GM18909 (cell line): Measurements from ENCODE around the gene LILRB3.
"Not testable (repeated sequence)": the region's sequence is repeated elsewhere in the genome, so short reads cannot be mapped to it uniquely, and the experiment has no call there.

Experiments used
- ATAC-seq: cut with Tn5 transposase; IDR thresholded peaks from one replicate; pipeline ENCODE4 v1.9.1; 2021; ENCODE audit warnings: mild to moderate bottlenecking; ENCODE audit not compliant: unreplicated experiment, poor library complexity

LILRB3 gene

GRCh38 chr19:54214734-54215133, 8.1 kb downstream of the LILRB3 start:
- not testable (repeated sequence) for ATAC-seq

- not testable (repeated sequence) for ATAC-seq
Observed at GRCh38 chr19:54214217-54214616, 8.6 kb downstream of the LILRB3 start.

- no peak for ATAC-seq
Observed at GRCh38 chr19:54211235-54211634, 11.6 kb downstream of the LILRB3 start.

DNA sequence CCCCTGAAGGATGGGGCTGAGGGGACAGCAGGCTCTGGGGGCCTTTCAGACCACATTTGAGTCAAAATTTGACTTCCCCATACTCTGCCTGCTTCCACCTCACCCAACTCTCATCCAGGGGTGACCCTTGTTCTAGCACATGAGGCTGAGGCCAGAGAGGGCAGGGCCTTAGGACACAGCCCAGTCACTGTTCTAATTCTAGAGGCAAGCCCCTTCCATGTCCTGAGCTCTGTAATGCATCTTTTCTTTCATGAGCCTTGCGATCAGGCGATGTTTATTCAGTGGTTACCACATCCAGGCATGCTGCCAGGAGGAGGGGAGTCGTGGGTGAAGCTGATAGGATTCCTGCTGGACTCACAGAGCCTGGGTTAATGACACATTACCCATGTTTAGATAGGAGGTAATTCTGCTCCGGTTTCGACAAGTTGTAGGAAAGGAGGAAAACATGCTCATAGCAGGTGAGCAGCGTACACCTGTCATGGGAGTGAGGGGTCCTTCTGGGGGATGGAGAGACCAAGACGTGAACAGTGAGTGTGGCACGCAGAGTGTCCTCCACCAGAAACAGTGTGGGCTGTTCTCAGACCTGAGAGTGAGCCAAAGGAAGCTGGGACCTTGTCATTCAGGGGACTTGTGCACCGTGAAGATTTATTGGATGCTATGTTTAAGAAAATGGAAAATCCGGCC, 12.9 kb downstream of the LILRB3 start:
- no peak for ATAC-seq

- no peak for ATAC-seq
Observed at GRCh38 chr19:54209058-54209810, 13.6 kb downstream of the LILRB3 start.

DNA sequence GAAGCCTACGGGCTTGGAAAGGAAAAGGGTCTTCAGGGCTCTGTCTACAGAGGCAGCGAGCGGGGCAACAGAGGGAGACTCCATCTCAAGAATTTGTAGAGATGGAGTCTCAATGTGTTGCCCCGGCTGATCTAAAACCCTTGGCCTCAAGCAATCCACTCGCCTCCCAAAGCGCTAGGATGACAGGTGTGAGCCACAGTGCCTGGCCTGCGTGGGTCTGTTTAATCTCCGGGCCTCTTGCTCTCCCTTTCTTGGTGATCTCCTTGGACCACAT, 14.1 kb downstream of the LILRB3 start:
- ATAC-seq, result no peak

GRCh38 chr19:54207983-54208783, 14.6 kb downstream of the LILRB3 start:
- peak; percentile 46 for ATAC-seq

DNA sequence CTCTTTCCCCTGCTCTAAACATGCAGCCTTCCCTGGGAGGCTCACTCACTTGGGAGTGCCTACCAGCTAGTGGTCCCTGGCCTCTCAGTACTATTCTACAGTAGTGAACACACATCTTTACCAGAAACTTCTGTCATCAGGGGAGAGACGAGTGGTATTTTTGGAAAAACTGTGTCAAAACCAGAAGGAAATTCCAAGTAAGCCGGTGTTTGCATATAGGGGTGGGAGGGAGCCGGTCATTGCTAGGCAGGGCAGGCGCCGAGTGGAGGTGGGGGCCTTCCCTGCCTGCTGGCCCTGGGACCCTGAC, 15.2 kb downstream of the LILRB3 start:
- no peak for ATAC-seq

- not testable (repeated sequence) for ATAC-seq
Observed at GRCh38 chr19:54207193-54207592, 15.6 kb downstream of the LILRB3 start.

GRCh38 chr19:54206831-54207177, 16.0 kb downstream of the LILRB3 start:
- no peak for ATAC-seq

- ATAC-seq, result no peak
Observed at GRCh38 chr19:54206030-54206830, 16.6 kb downstream of the LILRB3 start.

- no peak for ATAC-seq
Observed at GRCh38 chr19:54204767-54205468, 17.9 kb downstream of the LILRB3 start.

DNA sequence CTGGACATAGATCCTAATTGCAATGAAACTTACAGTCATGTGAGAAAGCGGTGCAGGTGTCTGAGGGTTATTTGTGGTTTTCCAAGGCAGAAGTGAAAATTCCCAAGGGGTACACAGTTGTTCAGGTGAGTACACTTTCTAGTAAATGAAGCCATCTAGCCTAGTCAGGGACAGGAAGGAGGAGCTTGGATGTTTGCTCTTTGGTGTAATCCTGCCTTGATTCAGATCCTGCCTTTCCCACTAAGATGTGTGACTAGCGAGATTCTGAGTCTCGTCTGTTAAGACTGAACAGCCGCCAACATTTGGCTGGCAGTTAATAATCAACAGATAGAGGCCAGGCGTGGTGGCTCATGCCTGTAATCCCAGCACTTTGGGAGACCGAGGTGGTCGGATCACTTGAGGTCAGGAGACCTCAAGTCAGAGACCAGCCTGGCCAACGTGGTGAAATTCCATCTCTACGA, 19.6 kb downstream of the LILRB3 start:
- ATAC-seq, result no peak

DNA sequence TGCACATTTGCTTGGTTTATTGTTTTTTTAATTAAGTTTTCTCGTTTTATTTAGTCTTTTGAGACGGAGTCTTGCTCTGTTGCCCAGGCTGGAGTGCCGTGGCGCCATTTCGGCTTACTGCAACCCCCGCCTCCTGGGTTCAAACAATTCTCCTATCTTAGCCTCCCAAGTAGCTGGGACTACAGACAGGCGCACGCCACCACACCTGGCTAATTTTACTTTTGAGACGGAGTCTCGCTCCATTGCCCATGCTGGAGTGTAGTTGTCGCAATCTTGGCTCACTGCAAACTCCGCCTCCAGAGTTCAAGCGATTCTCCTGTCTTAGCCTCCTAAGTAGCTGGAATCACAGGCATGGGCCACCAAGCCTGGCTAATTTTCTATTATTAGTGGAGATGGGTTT, 20.8 kb downstream of the LILRB3 start:
- no peak for ATAC-seq

DNA sequence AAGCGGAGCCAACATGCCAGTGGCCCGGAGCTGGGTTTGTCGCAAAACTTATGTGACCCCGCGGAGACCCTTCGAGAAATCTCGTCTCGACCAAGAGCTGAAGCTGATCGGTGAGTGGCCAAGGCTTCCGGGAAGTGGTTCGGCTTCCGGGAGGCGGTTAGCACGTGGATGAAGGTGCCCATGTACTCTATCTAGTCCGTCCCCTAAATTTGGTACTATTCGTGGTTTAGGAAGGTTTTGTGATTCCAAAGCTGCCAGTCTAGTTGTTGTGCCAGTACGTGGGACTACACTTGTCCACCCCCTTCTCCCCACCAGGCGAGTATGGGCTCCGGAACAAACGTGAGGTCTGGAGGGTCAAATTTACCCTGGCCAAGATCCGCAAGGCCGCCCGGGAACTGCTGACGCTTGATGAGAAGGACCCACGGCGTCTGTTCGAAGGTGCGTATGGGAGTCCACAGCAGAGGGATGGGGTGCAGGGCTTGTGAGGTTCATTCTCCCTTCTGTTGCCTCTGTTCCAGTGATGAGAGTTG, 21.6 kb downstream of the LILRB3 start:
- ATAC-seq, result no peak

DNA sequence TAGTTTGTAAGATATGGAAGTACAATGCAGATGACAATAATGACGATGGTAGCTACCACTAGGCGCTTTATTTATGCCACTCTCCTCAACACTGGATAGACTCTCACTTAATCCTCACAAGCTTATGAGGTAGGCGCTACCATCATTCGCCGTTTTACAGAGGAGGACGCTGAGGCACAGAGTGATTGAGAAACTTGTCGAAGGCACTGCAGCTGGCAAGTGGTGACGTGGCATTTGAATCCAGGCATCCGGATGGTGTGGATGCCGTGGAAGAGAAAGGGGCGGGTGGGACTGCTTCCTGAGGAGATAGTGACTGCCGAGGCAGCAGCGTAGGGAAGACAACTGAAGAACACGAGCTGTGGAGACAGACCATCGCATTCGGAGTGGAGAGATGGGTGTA, 23.4 kb downstream of the LILRB3 start:
- no peak for ATAC-seq

GRCh38 chr19:54197121-54197520, 25.7 kb downstream of the LILRB3 start:
- no peak for ATAC-seq

- ATAC-seq, result no peak
Observed at GRCh38 chr19:54196536-54196935, 26.3 kb downstream of the LILRB3 start.

DNA sequence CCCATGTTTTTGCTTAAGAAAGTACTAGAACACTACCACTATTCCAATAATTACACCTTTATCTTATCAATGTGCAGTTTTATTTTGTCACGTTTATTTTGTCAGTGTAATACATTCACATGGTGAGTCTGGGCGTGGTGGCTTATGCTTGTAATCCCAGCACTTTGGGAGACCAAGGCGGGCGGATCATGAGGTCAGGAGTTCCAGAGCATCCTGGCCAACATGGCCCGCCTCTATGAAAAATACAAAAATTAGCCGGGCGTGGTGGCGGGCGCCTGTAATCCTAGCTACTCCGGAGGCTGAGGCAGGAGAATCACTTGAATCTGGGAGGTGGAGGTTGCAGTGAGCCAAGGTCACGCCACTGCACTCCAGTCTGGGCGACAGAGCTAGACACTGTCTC, 28.3 kb downstream of the LILRB3 start:
- ATAC-seq, result not testable (repeated sequence)

DNA sequence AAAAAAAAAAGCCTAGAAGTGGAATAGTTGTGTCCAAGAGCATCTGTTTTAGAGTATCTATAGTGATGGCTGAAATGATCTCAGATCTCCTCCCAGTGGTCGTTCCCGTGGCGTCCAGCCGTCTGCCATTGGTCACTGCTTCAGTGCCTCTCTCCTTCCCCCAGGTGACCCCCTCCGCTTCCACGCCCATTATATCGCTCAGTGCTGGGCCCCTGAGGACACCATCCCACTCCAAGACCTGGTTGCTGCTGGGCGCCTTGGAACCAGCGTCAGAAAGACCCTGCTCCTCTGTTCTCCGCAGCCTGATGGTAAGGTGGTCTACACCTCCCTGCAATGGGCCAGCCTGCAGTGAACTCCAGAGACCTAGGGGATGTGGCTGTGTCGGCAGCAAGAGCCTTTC, 29.8 kb downstream of the LILRB3 start:
- no peak for ATAC-seq
